HAP-1 (cell line): ENCODE data around the gene JAG2.

ENCODE experiments used
- DNase-seq, 2 experiments: peaks; one replicate each; pipeline ENCODE4 v3.0.0-alpha.2; 2016 to 2020; ENCODE audit warnings: low spot score in 2 of 2
- H3K27me3 ChIP-seq: fragments of 250-450 bp; sonication (Bioruptor Pico); 2 replicates; pipeline ENCODE4 v1.5.1; 2020; ENCODE audit warnings: low read depth, mild to moderate bottlenecking, moderate library complexity
- H3K36me3 ChIP-seq: fragments of 250-450 bp; sonication (Bioruptor Pico); replicated peaks from 2 replicates; pipeline ENCODE4 v1.5.1; 2020; ENCODE audit warnings: mild to moderate bottlenecking
- H3K4me1 ChIP-seq: fragments of 250-450 bp; sonication (Bioruptor Pico); 2 replicates; pipeline ENCODE4 v1.5.1; 2020; ENCODE audit warnings: mild to moderate bottlenecking
- H3K4me3 ChIP-seq: fragments of 250-450 bp; sonication (Bioruptor Pico); 2 replicates; pipeline ENCODE4 v1.5.1; 2020; ENCODE audit warnings: mild to moderate bottlenecking, moderate library complexity
- H3K9me3 ChIP-seq: fragments of 250-450 bp; sonication (Bioruptor Pico); 2 replicates; pipeline ENCODE4 v1.5.1; 2020; ENCODE audit warnings: mild to moderate bottlenecking, moderate library complexity
- in situ Hi-C: fragments of 300-500 bp; cut with MboI; formaldehyde crosslinking; loops from 3 replicates; pipeline ENCODE4 v1.14.3; 2020; ENCODE audit warnings: low sequenced_read_pairs, inconsistent platforms, mixed read lengths

The JAG2 gene

DNA sequence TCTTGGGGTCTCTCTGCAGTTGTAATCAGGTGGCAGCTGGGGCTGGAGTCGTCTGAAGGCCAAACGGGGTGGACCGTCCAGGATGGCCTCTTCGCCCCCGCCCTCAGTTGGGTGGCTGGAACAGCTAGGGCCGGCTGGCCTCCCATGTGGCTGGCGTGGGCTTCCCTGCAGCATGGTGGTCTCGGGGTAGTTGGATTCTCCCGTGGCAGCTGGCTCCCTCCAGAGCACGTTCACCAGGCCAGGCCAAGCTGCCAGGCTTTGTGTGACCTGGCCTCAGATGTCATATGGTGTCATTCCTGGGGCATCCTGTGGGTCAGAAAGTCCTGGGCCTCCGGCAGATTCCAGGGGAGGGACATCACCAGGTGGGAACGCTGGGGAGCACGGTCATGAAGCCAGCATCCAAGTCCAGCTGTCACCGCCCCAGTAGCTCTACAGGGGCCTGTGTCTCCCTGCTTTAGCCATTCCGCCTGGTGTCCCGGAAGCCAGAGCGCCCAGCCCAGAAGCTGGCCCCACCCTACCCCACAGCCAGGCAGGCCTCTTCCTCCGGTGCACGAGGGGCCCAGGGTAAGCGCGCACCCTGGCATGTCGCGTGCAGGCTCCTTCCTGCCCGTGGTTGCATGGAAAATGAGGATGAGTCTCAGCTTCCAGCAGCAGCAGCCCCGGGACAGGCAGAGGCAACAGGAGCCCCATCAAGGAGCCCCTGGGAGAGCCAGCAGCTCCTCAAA, 13.9 kb upstream of the JAG2 start:
- Histone ChIP-seq H3K9me3 (no peaks in the 10 kb centered on the region), H3K27me3 (no peaks in the 10 kb centered on the region), H3K4me1 (peaks cover 5% of the 10 kb centered on the region; the same call in 1 of the 2 replicates), H3K36me3 (no peaks in the 10 kb centered on the region), H3K4me3 (no peak overlapping the region)
- in situ Hi-C loops, result no loop called here
- DNase-seq, result no peak

DNA sequence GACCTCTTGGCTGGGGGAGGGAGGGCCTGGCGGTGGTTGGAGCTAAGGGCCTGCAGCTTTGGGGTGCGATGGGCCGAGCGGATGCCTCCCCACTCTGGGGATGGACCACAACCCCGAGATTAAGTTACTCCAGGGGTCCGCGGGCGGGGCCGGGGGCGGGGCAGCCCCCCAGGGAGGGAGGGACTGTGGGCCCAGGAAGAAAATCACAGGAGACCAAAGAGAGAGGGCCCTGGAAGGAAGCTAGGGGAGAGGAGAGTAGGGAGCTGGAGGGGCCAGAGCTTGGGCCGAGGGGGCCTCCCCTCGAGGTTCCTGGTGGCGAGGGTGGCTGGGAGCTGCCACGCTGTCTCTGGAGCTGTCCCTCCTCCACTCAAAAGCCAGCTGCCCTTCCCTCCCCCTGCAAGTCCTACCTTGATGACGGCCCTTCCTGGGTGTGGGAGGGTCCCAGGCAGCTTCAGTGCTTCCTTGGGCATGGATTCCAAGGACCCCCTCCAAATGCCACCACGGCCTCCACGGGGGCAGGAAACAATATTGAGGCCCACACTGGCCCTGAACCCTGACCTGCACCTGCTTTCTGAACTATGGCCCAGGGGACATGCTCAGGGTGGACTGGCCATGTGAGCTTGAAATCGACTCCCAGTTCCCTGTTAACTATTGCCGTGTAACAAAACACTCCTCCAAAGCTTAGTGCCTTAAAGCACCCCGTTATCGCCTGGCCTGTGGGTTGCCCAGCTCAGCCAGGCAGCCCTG, 13.1 kb upstream of the JAG2 start:
- Histone ChIP-seq H3K36me3 (no peaks in the 10 kb centered on the region), H3K9me3 (no peaks in the 10 kb centered on the region), H3K4me1 (peaks cover 5% of the 10 kb centered on the region; the same call in 1 of the 2 replicates), H3K27me3 (no peaks in the 10 kb centered on the region), H3K4me3 (peak overlapping the region; percentile 11)
- no peak for DNase-seq
- in situ Hi-C loops, result no loop called here

GRCh38 chr14:105180592-105181548, 12.3 kb upstream of the JAG2 start, which contains the start of gene NUDT14:
Gene NUDT14, minus strand, starts transcription at chr14:105181312. Its CDS starts 103 bp downstream, at chr14:105181209.
- Histone ChIP-seq H3K27me3 (no peaks in the 10 kb centered on the region), H3K9me3 (no peaks in the 10 kb centered on the region), H3K36me3 (no peaks in the 10 kb centered on the region), H3K4me1 (peaks cover 5% of the 10 kb centered on the region; the same call in 1 of the 2 replicates), H3K4me3 (peak within 1 kb of the TSS; percentile 44)
- peak; percentile 46 to 86 for DNase-seq
- in situ Hi-C loops, result no loop called here

DNA sequence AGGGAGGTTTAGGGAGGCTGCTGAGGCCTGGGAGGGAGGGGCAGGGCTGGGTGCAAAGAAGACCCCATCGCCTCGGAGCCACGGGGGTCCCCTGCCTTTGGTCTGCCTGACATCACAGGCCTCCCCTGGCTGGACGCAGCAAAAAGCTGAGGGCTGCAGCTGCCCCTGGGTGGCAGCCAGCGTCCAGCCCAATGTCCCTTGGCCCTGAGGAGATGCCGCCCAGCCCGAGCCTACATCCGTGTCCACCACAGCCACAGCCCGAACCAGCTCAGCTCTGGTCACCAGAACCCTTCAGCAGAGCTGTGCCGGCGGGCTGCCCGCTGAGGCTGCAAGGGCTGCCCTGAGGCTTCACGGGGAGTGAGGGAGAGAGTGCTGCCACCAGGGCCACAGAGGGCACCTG, 10.6 kb upstream of the JAG2 start:
- no peaks in the 10 kb centered on the region for H3K9me3 ChIP-seq
- no peak overlapping the region for H3K4me3 ChIP-seq
- no peaks in the 10 kb centered on the region for H3K27me3 ChIP-seq
- in situ Hi-C loops, result no loop called here
- no peak for DNase-seq
- H3K4me1 ChIP-seq, result peaks cover 5% of the 10 kb centered on the region; the same call in 1 of the 2 replicates
- H3K36me3 ChIP-seq, result no peaks in the 10 kb centered on the region

DNA sequence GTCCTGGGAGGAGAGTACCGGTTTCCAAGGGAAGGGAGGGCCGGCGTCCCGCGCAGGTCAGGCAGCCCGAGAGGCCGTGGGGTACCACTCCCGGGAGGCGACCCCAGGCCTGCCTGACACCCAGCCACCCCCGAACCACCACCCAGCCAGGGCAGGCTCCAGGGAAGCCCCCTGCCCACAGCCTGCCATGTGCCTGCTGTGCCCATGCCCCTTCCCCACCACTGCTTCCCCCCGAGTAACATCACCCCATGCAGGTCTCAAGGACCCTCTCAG, 10.2 kb upstream of the JAG2 start:
- H3K36me3 ChIP-seq, result no peaks in the 10 kb centered on the region
- DNase-seq, result no peak
- in situ Hi-C loops, result no loop called here
- H3K4me3 ChIP-seq, result no peak overlapping the region
- no peaks in the 10 kb centered on the region for H3K27me3 ChIP-seq
- H3K4me1 ChIP-seq, result peaks cover 5% of the 10 kb centered on the region; the same call in 1 of the 2 replicates
- H3K9me3 ChIP-seq, result no peaks in the 10 kb centered on the region

- Histone ChIP-seq H3K36me3 (no peaks in the 10 kb centered on the region), H3K27me3 (no peaks in the 10 kb centered on the region), H3K9me3 (no peaks in the 10 kb centered on the region), H3K4me3 (no peak overlapping the region), H3K4me1 (peaks cover 5% of the 10 kb centered on the region; the same call in 1 of the 2 replicates)
- in situ Hi-C loops, result no loop called here
- no peak for DNase-seq
These were observed 9.7 kb upstream of the JAG2 start for GRCh38 chr14:105178069-105178867.

DNA sequence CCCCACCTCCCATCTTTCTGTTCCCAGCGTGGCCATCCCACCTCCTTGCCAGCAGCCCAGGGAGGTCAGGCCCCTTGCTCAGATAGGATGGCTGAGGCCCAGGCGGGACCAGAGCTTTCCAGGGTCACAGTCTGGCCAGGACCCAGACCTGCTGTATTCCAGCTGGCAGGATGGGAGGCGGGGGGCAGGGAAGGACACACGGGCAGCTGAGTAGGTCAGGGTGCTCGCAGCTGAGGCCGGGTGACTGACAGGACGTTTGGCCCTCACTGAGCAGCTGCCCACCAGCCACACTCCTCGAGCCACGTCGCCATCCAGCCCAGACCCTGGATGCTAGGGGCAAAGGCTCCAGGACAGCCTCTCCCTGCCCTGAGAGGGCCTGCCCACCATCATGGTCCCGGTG, 8.5 kb upstream of the JAG2 start:
- H3K36me3 ChIP-seq, result no peaks in the 10 kb centered on the region
- no peak for DNase-seq
- in situ Hi-C loops, result no loop called here
- H3K4me3 ChIP-seq, result no peak overlapping the region
- no peaks in the 10 kb centered on the region for H3K27me3 ChIP-seq
- no peaks in the 10 kb centered on the region for H3K9me3 ChIP-seq
- H3K4me1 ChIP-seq, result peaks cover 5% of the 10 kb centered on the region; the same call in 1 of the 2 replicates

- Histone ChIP-seq H3K4me1 (peaks cover 5% of the 10 kb centered on the region; the same call in 1 of the 2 replicates), H3K4me3 (no peak overlapping the region)
- no peak for DNase-seq
These were observed 7.9 kb upstream of the JAG2 start for GRCh38 chr14:105176513-105176912.

GRCh38 chr14:105173901-105174894, 5.6 kb upstream of the JAG2 start:
- H3K27me3 ChIP-seq, result no peaks in the 10 kb centered on the region
- in situ Hi-C loops, result no loop called here
- no peak overlapping the region for H3K4me3 ChIP-seq
- no peaks in the 10 kb centered on the region for H3K9me3 ChIP-seq
- DNase-seq, result no peak
- no peaks in the 10 kb centered on the region; the same call in 1 of the 2 replicates for H3K4me1 ChIP-seq
- no peaks in the 10 kb centered on the region for H3K36me3 ChIP-seq

More at GRCh38 chr14:105176513-105176912, 7.9 kb upstream of the JAG2 start:
- H3K36me3 ChIP-seq, result no peaks in the 10 kb centered on the region
- H3K9me3 ChIP-seq, result no peaks in the 10 kb centered on the region
- in situ Hi-C loops, result no loop called here
- H3K27me3 ChIP-seq, result no peaks in the 10 kb centered on the region

DNA sequence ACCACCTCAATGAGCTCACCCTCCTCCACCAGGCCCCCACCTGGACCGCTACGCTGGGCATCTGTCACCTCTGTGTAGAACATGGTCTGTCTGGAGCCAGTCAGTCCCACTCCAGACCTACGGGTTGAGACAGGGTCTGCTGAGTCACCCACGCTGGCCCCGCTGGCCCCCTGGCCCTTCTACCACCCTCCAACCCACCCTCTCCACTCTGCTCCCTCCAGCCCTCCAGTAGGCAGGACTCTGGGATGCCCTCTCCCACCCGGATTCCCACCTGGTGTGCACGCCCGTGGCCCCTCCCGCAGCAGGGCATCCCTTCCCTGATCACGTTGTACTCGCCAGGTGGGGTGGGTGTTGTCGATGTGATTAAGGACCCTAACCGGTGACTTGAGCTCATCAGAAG, 4.6 kb upstream of the JAG2 start:
- no peak overlapping the region for H3K4me3 ChIP-seq
- no peaks in the 10 kb centered on the region; the same call in 1 of the 2 replicates for H3K4me1 ChIP-seq
- H3K27me3 ChIP-seq, result no peaks in the 10 kb centered on the region
- in situ Hi-C loops, result no loop called here
- H3K36me3 ChIP-seq, result no peaks in the 10 kb centered on the region
- DNase-seq, result no peak
- no peaks in the 10 kb centered on the region for H3K9me3 ChIP-seq

DNA sequence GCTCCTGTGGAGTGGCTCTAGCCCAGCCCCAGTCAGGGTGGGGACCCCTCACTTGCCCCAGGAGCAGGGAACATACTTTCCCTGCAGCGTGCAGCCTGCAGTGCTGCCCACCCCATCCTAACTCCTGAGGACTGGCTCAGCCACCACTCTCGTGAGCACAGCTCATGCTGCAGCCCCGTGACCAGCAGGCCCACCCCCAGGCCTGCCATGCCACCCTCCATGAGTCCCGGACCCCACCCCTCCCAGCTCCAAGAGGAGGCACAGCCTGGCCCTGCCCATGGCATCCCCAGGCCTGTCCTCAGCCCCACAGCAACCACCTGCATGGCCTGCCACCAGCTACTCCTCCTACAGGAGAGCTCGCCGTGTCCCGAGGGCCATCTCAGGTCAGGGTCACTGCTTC, 3.9 kb upstream of the JAG2 start:
- no peak for DNase-seq
- no peak overlapping the region for H3K4me3 ChIP-seq
- no peaks in the 10 kb centered on the region for H3K27me3 ChIP-seq
- in situ Hi-C loops, result no loop called here
- no peaks in the 10 kb centered on the region for H3K36me3 ChIP-seq
- no peaks in the 10 kb centered on the region; the same call in 1 of the 2 replicates for H3K4me1 ChIP-seq
- H3K9me3 ChIP-seq, result no peaks in the 10 kb centered on the region

DNA sequence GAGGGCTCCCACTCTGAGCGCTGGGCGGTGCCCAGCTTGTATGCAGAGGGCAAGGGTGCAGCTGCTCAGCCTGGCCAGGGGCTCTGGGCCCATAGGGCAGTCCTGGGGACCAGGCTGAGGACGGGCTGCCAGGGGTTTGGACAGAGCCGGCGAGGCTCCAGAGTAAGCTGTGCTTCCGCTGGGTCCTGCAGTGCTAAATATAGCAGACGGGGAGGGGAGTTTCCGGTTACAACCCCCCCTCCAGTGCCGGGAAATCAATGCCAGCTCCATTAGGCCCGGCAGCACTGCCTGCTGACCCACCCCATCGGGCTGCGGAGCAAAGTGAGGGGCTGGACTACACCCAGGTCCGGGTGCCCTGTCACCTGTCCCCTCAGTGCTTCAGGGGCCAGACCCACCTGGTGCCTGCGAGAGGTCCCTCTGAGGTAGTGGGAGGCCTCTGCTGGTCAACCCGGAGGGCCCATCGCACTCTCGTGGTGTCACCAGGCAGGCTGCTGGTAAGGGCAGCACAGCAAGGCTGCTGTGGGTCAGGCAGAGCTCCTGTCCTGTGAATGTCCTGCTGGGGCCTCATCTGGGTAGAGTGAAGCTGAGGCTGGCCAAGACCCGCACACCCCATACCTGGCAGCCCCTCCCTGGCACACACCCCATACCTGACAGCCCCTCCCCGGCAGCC, 2.6 kb upstream of the JAG2 start:
- peaks cover 6% of the 10 kb centered on the region for H3K4me1 ChIP-seq
- in situ Hi-C loops, result no loop called here
- no peaks in the 10 kb centered on the region for H3K27me3 ChIP-seq
- no peaks in the 10 kb centered on the region for H3K9me3 ChIP-seq
- H3K36me3 ChIP-seq, result peaks cover 10% of the 10 kb centered on the region
- no peak overlapping the region for H3K4me3 ChIP-seq
- DNase-seq, result no peak
